HCT116 (cell line): ENCODE measurements around the gene AQP6. TPM values are rescaled to one million over a fixed set of nuclear protein-coding genes. Genes with fewer than 3 reads are reported as not detected.

Source experiments
- ATAC-seq: fragments of 200-7000 bp; cut with Tn5 transposase; 2 replicates; pipeline ENCODE4 v1.9.1; 2020; ENCODE audit warnings: mild to moderate bottlenecking, moderate library complexity
- BruUV-seq: library from RNA; stranded (reverse); fragments of 400-500 nt; replicated peaks from 2 replicates; lab custom pipeline; 2021; lab: Mats Ljungman, UMichigan
- CTCF ChIA-PET: fragments of 300-600 bp; sonication (Branson Sonifier 250); formaldehyde crosslinking; loops from one replicate; lab custom pipeline; 2021; ENCODE audit warnings: antibody characterized with exemption; lab: Charles Lee
- POLR2A ChIA-PET: fragments of 300-600, 350-600 bp; sonication (Branson Sonifier 250); formaldehyde crosslinking; loops from one replicate; lab custom pipeline; 2021; ENCODE audit warnings: antibody characterized with exemption; lab: Charles Lee
- RAD21 ChIA-PET, 2 experiments: fragments of 300-600 bp; sonication (Branson Sonifier 250); formaldehyde crosslinking; loops; one replicate each; lab custom pipeline; 2023; ENCODE audit warnings: low total read pairs in 2 of 2; ENCODE audit not compliant: uncharacterized antibody in 2 of 2, unreplicated experiment in 2 of 2, low non-redundant PET in 1 of 2; lab: Charles Lee
- DNase-seq: peaks from one replicate; pipeline ENCODE4 v3.0.0-alpha.2; 2010; ENCODE audit warnings: low read depth, low spot score
- H2AFZ ChIP-seq: fragments of 200-600 bp; shearing (Covaris generic), sonication (generic); 2 replicates; pipeline ENCODE4 v1.6.1; 2017; ENCODE audit warnings: low read depth, mixed run types, mixed read lengths, antibody characterized with exemption, low read length; ENCODE audit not compliant: poor library complexity, severe bottlenecking
- H3K27ac ChIP-seq: 2 replicates; pipeline ENCODE4 v1.5.1; 2012; ENCODE audit warnings: low read depth, low read length
- H3K27me3 ChIP-seq: fragments of 200-600 bp; sonication (generic); 2 replicates; pipeline ENCODE4 v1.6.1; 2016; ENCODE audit warnings: mixed run types, low read length, mixed read lengths; ENCODE audit not compliant: insufficient read depth
- H3K36me3 ChIP-seq, 2 experiments: fragments of 200-500 bp in 1 of 2; fragments of 200-600 bp in 1 of 2; sonication (Bioruptor generic) in 1 of 2; sonication (generic) in 1 of 2; 2 replicates each; pipeline versions ENCODE4 v1.5.1 to v1.6.1; 2014 to 2016; ENCODE audit warnings: low read length in 2 of 2, inconsistent platforms in 1 of 2, mixed read lengths in 1 of 2, mixed run types in 1 of 2; ENCODE audit not compliant: insufficient read depth in 2 of 2, control insufficient read depth in 1 of 2
- H3K4me1 ChIP-seq, 2 experiments: fragments of 200-600 bp in 1 of 2; sonication (generic) in 1 of 2; 2 replicates each; pipeline versions ENCODE4 v1.5.1 to v1.6.1; 2012 to 2017; ENCODE audit warnings: low read length in 2 of 2, inconsistent platforms in 1 of 2, mild to moderate bottlenecking in 1 of 2, mixed read lengths in 1 of 2, mixed run types in 1 of 2, moderate library complexity in 1 of 2; ENCODE audit not compliant: insufficient read depth in 2 of 2, control insufficient read depth in 1 of 2
- H3K4me2 ChIP-seq: fragments of 200-600 bp; sonication (generic); 2 replicates; pipeline ENCODE4 v1.6.1; 2017; ENCODE audit warnings: mixed run types, low read length, mixed read lengths
- H3K4me3 ChIP-seq, 2 experiments: fragments of 200-600 bp in 1 of 2; sonication (generic) in 1 of 2; replicated peaks in 1 of 2; 2 replicates each; pipeline ENCODE4 v1.5.1; 2011 to 2016; ENCODE audit warnings: low read length in 2 of 2, control low read depth in 1 of 2, low read depth in 1 of 2, mild to moderate bottlenecking in 1 of 2, mixed read lengths in 1 of 2, mixed run types in 1 of 2
- H3K79me2 ChIP-seq: fragments of 200-600 bp; sonication (generic); 2 replicates; pipeline ENCODE4 v1.6.1; 2017; ENCODE audit warnings: mild to moderate bottlenecking, mixed run types, low read length, moderate library complexity, mixed read lengths; ENCODE audit not compliant: insufficient read depth
- H3K9ac ChIP-seq: fragments of 200-600 bp; sonication (generic); 2 replicates; pipeline ENCODE4 v1.6.1; 2016; ENCODE audit warnings: low read length, mixed read lengths
- H3K9me2 ChIP-seq: fragments of 200-600 bp; sonication (generic), shearing (Covaris generic); 2 replicates; pipeline ENCODE4 v1.6.1; 2017; ENCODE audit warnings: mixed run types, mild to moderate bottlenecking, moderate library complexity; ENCODE audit not compliant: insufficient read depth
- H3K9me3 ChIP-seq, 2 experiments: fragments of 200-500 bp in 1 of 2; fragments of 200-600 bp in 1 of 2; sonication (Bioruptor generic) in 1 of 2; sonication (generic) in 1 of 2; 2 replicates each; pipeline ENCODE4 v1.6.1; 2014 to 2017; ENCODE audit warnings: low read length in 2 of 2, mixed read lengths in 2 of 2, inconsistent platforms in 1 of 2, low read depth in 1 of 2, mild to moderate bottlenecking in 1 of 2, mixed run types in 1 of 2, moderate library complexity in 1 of 2; ENCODE audit not compliant: control insufficient read depth in 1 of 2, insufficient read depth in 1 of 2
- H4K20me1 ChIP-seq: fragments of 200-600 bp; sonication (generic), shearing (Covaris generic); 2 replicates; pipeline ENCODE4 v1.6.1; 2017; ENCODE audit warnings: mixed run types, mild to moderate bottlenecking, moderate library complexity; ENCODE audit not compliant: insufficient read depth
- ATF3 ChIP-seq: IDR thresholded peaks from 2 replicates; pipeline ENCODE4 v1.6.1; 2012
- CEBPB ChIP-seq: IDR thresholded peaks from 2 replicates; pipeline ENCODE4 v1.6.1; 2012; ENCODE audit warnings: low read depth
- EZH2 ChIP-seq: fragments of 200-600 bp; sonication (generic); IDR thresholded peaks from 2 replicates; pipeline ENCODE4 v1.6.1; 2017; ENCODE audit warnings: antibody characterized with exemption, mixed run types
- EZH2phosphoT487 ChIP-seq: fragments of 200-600 bp; IDR thresholded peaks from 2 replicates; pipeline ENCODE4 v1.6.1; 2018; ENCODE audit warnings: antibody characterized with exemption, borderline replicate concordance
- POLR2AphosphoS5 ChIP-seq: IDR thresholded peaks from 2 replicates; pipeline ENCODE4 v1.6.1; 2011; ENCODE audit warnings: mild to moderate bottlenecking, low read depth, low read length, moderate library complexity
- SP1 ChIP-seq: IDR thresholded peaks from 2 replicates; pipeline ENCODE4 v1.6.1; 2012; ENCODE audit warnings: low read depth
- SRF ChIP-seq: IDR thresholded peaks from 2 replicates; pipeline ENCODE4 v1.6.1; 2012; ENCODE audit warnings: low read depth
- ZFX ChIP-seq: fragments of 450-650 bp; IDR thresholded peaks from 2 replicates; pipeline ENCODE4 v1.6.1; 2017
- ZNF274 ChIP-seq: fragments of 200-500 bp; sonication (Bioruptor generic); IDR thresholded peaks from 2 replicates; pipeline ENCODE4 v1.6.1; 2014; ENCODE audit warnings: mild to moderate bottlenecking, low read depth, low read length, inconsistent platforms
- intact Hi-C: fragments of 100-400 bp; cut with micrococcal nuclease; formaldehyde crosslinking; loops from 2 replicates; pipeline ENCODE4 v1.10.0; 2022
- total RNA-seq: library from RNA; stranded (reverse); gene quantifications from one replicate; pipeline ENCODE4 v1.2.1, GENCODE V29; 2021; ENCODE audit not compliant: unreplicated experiment
- TF ChIP-seq, protein P1 (sequence below), 3 experiments: fragments of 200-600 bp in 1 of 3; sonication (generic) in 1 of 3; IDR thresholded peaks in 2 of 3; conservative IDR thresholded peaks in 1 of 3; 2 replicates each; pipeline ENCODE4 v1.5.1; 2012 to 2017; ENCODE audit warnings: low read depth in 2 of 3, low read length in 2 of 3, antibody characterized with exemption in 1 of 3, borderline replicate concordance in 1 of 3, control low read depth in 1 of 3, mild to moderate bottlenecking in 1 of 3, mixed read lengths in 1 of 3, mixed run types in 1 of 3, moderate library complexity in 1 of 3; ENCODE audit not compliant: insufficient read depth in 1 of 3
- TF ChIP-seq, protein P2 (sequence below): IDR thresholded peaks from 2 replicates; pipeline ENCODE4 v1.6.1; 2012
- TF ChIP-seq, protein P3 (sequence below): IDR thresholded peaks from 2 replicates; pipeline ENCODE4 v1.6.1; 2012; ENCODE audit warnings: low read depth

Gene AQP6
- total RNA-seq, 1 experiment from 2014 or later = not detected

DNA sequence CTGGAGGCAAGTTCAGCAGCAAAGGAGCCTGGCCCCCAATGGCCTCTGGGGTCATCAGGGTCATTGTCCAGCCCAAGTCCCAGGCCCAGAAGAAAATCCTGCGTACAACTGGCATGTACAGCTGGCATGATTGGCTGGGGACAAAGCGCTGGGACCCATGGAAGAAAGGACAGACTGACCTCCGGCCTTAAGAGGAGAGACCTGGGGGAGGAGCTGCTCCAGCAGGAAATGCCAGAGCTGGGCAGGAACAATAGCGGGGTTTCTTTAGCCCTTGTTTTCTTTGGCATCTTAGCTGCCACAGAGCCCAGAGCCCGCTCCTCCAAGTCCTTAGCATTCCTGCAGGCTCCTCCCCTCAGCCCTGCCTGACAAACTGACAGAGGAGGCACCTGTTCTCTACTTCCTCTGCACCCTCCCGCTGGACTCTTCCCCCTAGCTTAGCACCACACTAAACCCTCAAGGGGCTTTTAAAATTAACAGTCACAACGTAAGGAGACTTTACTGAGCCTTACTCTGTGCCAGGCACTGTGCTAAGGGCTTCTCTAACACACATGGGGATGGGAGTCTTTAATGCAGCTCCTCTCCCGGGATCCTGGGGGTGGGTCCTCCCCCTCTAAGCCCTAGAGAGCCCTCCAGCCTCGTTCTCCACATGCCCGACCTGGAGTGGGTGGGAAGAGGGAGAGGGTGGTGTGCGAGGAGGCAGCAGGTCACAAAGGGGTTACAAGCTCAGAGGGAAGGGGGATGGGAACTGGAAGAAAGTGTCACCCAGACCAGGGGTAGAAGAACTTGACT is 12.9 kb upstream of the AQP6 start:
- Histone ChIP-seq H3K4me2 (peak overlapping the region; percentile 54), H3K9me2 (no peaks in the 10 kb centered on the region), H3K9me3 (no peaks in the 10 kb centered on the region), H3K4me1 (peaks cover 30 to 36% of the 10 kb centered on the region in 2 experiments), H3K36me3 (no peaks in the 10 kb centered on the region), H3K79me2 (no peaks in the 10 kb centered on the region), H3K9ac (peak overlapping the region; percentile 15; the same call in 1 of the 2 replicates), H3K27me3 (no peaks in the 10 kb centered on the region), H3K27ac (peak overlapping the region; percentile 45), H3K4me3 (0 out of 4 replicates have a peak overlapping the region, but pooled peaks of 1 of the 2 experiments have one; percentile 1), H4K20me1 (no peaks in the 10 kb centered on the region), H2AFZ (no peak overlapping the region)
- ChIA-PET CTCF (interaction anchor here (1.0 to 3.7 kb wide), 5 partner anchors 8 to 182 kb away, joined by 3 to 32 read pairs (median 5); no protein-coding TSS in a partner anchor), POLR2A (interaction anchor here (1.4 kb wide), 1 partner anchor 14 kb away, joined by 7 read pairs; no protein-coding TSS in a partner anchor), RAD21 (interaction anchor here in 1 of 2 experiments (1.3 kb wide), 1 partner anchor 14 kb away, joined by 3 read pairs; no protein-coding TSS in a partner anchor)
- BruUV-seq = no TSS peak
- DNase-seq = peak; percentile 50
- TF ChIP-seq, protein P1, sequence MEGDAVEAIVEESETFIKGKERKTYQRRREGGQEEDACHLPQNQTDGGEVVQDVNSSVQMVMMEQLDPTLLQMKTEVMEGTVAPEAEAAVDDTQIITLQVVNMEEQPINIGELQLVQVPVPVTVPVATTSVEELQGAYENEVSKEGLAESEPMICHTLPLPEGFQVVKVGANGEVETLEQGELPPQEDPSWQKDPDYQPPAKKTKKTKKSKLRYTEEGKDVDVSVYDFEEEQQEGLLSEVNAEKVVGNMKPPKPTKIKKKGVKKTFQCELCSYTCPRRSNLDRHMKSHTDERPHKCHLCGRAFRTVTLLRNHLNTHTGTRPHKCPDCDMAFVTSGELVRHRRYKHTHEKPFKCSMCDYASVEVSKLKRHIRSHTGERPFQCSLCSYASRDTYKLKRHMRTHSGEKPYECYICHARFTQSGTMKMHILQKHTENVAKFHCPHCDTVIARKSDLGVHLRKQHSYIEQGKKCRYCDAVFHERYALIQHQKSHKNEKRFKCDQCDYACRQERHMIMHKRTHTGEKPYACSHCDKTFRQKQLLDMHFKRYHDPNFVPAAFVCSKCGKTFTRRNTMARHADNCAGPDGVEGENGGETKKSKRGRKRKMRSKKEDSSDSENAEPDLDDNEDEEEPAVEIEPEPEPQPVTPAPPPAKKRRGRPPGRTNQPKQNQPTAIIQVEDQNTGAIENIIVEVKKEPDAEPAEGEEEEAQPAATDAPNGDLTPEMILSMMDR (IDR thresholded peaks at IDR 0.05 in 2 of 3, conservative IDR thresholded peaks at IDR 0.05 in 1 of 3; ENCODE audit: borderline replicate concordance in 1 of 3, insufficient read depth in 1 of 3, low read depth in 2 of 3, low read length in 2 of 3) = no peak
- TF ChIP-seq, protein P2, sequence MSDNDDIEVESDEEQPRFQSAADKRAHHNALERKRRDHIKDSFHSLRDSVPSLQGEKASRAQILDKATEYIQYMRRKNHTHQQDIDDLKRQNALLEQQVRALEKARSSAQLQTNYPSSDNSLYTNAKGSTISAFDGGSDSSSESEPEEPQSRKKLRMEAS = no peak
- TF ChIP-seq SP1 (no peak), ZFX (no peak), CEBPB (no peak), EZH2phosphoT487 (no peak), POLR2AphosphoS5 (no peak), SRF (no peak), ZNF274 (no peak), ATF3 (no peak), EZH2 (no peak)
- TF ChIP-seq, protein P3, sequence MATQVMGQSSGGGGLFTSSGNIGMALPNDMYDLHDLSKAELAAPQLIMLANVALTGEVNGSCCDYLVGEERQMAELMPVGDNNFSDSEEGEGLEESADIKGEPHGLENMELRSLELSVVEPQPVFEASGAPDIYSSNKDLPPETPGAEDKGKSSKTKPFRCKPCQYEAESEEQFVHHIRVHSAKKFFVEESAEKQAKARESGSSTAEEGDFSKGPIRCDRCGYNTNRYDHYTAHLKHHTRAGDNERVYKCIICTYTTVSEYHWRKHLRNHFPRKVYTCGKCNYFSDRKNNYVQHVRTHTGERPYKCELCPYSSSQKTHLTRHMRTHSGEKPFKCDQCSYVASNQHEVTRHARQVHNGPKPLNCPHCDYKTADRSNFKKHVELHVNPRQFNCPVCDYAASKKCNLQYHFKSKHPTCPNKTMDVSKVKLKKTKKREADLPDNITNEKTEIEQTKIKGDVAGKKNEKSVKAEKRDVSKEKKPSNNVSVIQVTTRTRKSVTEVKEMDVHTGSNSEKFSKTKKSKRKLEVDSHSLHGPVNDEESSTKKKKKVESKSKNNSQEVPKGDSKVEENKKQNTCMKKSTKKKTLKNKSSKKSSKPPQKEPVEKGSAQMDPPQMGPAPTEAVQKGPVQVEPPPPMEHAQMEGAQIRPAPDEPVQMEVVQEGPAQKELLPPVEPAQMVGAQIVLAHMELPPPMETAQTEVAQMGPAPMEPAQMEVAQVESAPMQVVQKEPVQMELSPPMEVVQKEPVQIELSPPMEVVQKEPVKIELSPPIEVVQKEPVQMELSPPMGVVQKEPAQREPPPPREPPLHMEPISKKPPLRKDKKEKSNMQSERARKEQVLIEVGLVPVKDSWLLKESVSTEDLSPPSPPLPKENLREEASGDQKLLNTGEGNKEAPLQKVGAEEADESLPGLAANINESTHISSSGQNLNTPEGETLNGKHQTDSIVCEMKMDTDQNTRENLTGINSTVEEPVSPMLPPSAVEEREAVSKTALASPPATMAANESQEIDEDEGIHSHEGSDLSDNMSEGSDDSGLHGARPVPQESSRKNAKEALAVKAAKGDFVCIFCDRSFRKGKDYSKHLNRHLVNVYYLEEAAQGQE = no peak
- peak; percentile 84 for ATAC-seq
- intact Hi-C loops = loop anchor here (10.0 kb wide), 1 partner anchor 185 kb away; no protein-coding TSS in a partner anchor
